Upper lobe of right lung (tissue), 1 donor: ENCODE results near the gene CT47C1. TPM values are rescaled to one million over a fixed set of nuclear protein-coding genes. Genes with fewer than 3 reads are reported as not detected.

Experiments used
- ATAC-seq: fragments of 200-7000 bp; cut with Tn5 transposase; one replicate; pipeline ENCODE4 v1.9.1; 2020; ENCODE audit warnings: mild to moderate bottlenecking, moderate library complexity
- DNase-seq: peaks from one replicate; pipeline ENCODE4 v3.0.0-alpha.2; 2020
- H3K27ac ChIP-seq: fragments of 200-600 bp; one replicate; pipeline ENCODE4 v1.8.0; 2022
- H3K27me3 ChIP-seq: fragments of 200-600 bp; one replicate; pipeline ENCODE4 v1.8.0; 2022; ENCODE audit warnings: mild to moderate bottlenecking
- H3K36me3 ChIP-seq: fragments of 200-600 bp; one replicate; pipeline ENCODE4 v1.8.0; 2022
- H3K4me1 ChIP-seq: fragments of 200-600 bp; one replicate; pipeline ENCODE4 v1.8.0; 2022
- H3K4me3 ChIP-seq: fragments of 200-600 bp; one replicate; pipeline ENCODE4 v1.8.0; 2022; ENCODE audit warnings: mild to moderate bottlenecking
- H3K9me3 ChIP-seq: fragments of 200-600 bp; one replicate; pipeline ENCODE4 v1.8.0; 2022
- intact Hi-C: fragments of 100-400 bp; cut with DNase I; formaldehyde crosslinking; loops from one replicate; pipeline ENCODE4 v1.11.0; 2022
- total RNA-seq: library from RNA; stranded (reverse); fragmentation: NEBNext Ultra II Directional; extraction: Animal tissue kit (Norgen Biotek cat#: 25700); gene quantifications from one replicate; pipeline ENCODE4 v1.2.1, GENCODE V29; 2021
- TF ChIP-seq, protein P1 (sequence below): fragments of 200-600 bp; IDR thresholded peaks from one replicate; pipeline ENCODE4 v1.8.0; 2022; ENCODE audit warnings: antibody characterized with exemption
- donor health status: DM: no; HTN: yes; CAD: no; lungs with severe emphysema.

The CT47C1 gene
- total RNA-seq, 1 donor from 2014 or later, result not detected

GRCh38 chrX:119045884-119046283 is 26.9 kb upstream of the CT47C1 start:
- H3K27me3 ChIP-seq, result no peaks in the 10 kb centered on the region
- no peak overlapping the region for H3K4me3 ChIP-seq
- intact Hi-C loops, result no loop called here
- ATAC-seq, result no peak
- H3K36me3 ChIP-seq, result no peaks in the 10 kb centered on the region
- no peaks in the 10 kb centered on the region for H3K9me3 ChIP-seq
- DNase-seq, result no peak
- H3K4me1 ChIP-seq, result no peaks in the 10 kb centered on the region
- H3K27ac ChIP-seq, result no peak overlapping the region
- TF ChIP-seq, protein P1, sequence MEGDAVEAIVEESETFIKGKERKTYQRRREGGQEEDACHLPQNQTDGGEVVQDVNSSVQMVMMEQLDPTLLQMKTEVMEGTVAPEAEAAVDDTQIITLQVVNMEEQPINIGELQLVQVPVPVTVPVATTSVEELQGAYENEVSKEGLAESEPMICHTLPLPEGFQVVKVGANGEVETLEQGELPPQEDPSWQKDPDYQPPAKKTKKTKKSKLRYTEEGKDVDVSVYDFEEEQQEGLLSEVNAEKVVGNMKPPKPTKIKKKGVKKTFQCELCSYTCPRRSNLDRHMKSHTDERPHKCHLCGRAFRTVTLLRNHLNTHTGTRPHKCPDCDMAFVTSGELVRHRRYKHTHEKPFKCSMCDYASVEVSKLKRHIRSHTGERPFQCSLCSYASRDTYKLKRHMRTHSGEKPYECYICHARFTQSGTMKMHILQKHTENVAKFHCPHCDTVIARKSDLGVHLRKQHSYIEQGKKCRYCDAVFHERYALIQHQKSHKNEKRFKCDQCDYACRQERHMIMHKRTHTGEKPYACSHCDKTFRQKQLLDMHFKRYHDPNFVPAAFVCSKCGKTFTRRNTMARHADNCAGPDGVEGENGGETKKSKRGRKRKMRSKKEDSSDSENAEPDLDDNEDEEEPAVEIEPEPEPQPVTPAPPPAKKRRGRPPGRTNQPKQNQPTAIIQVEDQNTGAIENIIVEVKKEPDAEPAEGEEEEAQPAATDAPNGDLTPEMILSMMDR, result no peak

- ATAC-seq, result no peak
- H3K9me3 ChIP-seq, result no peaks in the 10 kb centered on the region
- intact Hi-C loops, result no loop called here
- no peaks in the 10 kb centered on the region for H3K4me1 ChIP-seq
- no peak overlapping the region for H3K4me3 ChIP-seq
- TF ChIP-seq, protein P1, result no peak
- no peak overlapping the region for H3K27ac ChIP-seq
- no peak for DNase-seq
- H3K27me3 ChIP-seq, result no peaks in the 10 kb centered on the region
- H3K36me3 ChIP-seq, result no peaks in the 10 kb centered on the region
Measured at GRCh38 chrX:119055687-119056086, 17.1 kb upstream of the CT47C1 start.

DNA sequence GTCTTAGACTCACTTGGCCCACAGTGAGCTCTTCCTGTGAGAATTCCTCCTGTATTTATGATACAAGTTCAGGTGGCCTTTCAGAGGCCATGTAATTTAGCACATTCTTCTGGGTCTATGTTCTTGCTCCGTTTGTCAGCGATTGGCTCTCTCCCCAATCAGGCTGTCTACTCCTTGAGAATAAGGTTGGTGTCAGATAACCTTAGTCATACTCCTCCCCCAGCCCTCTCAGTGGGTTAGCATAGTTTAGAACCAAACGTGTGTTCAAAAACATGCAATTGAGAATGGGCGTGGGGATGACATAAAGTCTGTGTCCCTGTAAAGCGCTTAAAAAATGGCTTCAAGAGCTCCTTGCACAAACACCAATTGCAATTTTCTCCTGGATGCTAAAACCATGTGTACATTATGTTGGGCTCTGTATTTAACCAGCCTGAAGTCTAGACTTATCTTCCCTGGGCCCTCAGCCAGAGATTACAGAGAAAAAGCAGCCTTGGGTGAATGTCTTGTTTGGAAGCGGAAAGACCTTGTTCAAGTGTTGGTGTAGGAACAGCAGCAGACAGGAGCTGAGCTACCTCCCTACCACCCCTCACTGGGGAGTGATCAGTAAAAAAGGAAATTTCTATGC is 9.9 kb upstream of the CT47C1 start:
- Histone ChIP-seq H3K36me3 (no peaks in the 10 kb centered on the region), H3K27ac (no peak overlapping the region), H3K27me3 (no peaks in the 10 kb centered on the region), H3K4me3 (no peak overlapping the region), H3K9me3 (no peaks in the 10 kb centered on the region), H3K4me1 (no peaks in the 10 kb centered on the region)
- no peak for DNase-seq
- peak; percentile 63 for ATAC-seq
- TF ChIP-seq, protein P1, result no peak
- intact Hi-C loops, result no loop called here

GRCh38 chrX:119063428-119063827 is 9.4 kb upstream of the CT47C1 start:
- intact Hi-C loops, result no loop called here
- TF ChIP-seq, protein P1, result no peak

DNA sequence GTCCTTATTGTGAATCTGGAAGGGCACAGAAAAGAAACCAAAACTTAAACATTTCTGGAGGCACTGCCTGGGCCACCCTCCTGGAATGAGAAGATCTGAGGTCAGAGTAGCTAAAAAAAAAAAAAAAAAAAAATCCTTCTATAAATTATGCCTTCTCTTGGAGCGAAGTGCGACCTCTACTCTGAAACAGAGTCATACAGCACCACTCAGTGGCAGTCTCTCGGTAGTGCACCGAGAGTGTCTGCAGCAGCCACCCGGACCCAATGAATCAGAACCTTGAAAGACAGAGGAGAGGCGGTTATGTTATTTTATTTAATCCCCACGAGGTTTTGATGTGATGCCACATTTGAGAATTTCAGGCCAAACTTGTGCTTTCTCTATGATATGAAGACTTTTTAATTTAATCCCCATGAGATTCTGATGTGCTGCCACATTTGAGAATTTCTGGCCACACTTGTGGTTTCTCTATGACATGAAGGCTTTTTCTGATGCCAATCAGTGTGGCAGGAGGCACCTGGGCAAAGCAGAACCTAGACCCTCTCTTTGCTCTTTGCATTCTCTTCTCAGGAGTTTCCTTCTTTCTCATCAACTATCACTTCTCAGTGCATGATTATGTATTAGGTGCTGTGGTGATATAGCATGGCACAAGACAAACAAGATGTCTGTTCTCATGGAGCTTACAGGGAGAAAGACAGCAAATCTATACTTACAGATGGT is 5.6 kb upstream of the CT47C1 start:
- TF ChIP-seq, protein P1, result peak; percentile 60
- Histone ChIP-seq H3K9me3 (no peaks in the 10 kb centered on the region), H3K4me3 (no peak overlapping the region), H3K27me3 (no peaks in the 10 kb centered on the region), H3K36me3 (no peaks in the 10 kb centered on the region), H3K4me1 (no peaks in the 10 kb centered on the region), H3K27ac (no peak overlapping the region)
- ATAC-seq (peak; percentile 92), DNase-seq (no peak)
- intact Hi-C loops, result loop anchor here (5.0 kb wide), 1 partner anchor 220 kb away; no protein-coding TSS in a partner anchor

More at GRCh38 chrX:119063428-119063827, 9.4 kb upstream of the CT47C1 start:
- H3K4me1 ChIP-seq, result no peaks in the 10 kb centered on the region
- no peak for DNase-seq
- no peaks in the 10 kb centered on the region for H3K27me3 ChIP-seq
- no peak overlapping the region for H3K27ac ChIP-seq
- H3K4me3 ChIP-seq, result no peak overlapping the region
- no peak for ATAC-seq
- H3K36me3 ChIP-seq, result no peaks in the 10 kb centered on the region
- H3K9me3 ChIP-seq, result no peaks in the 10 kb centered on the region
